Measurements from ENCODE around the gene TAF10.

TAF10 gene

GRCh38 chr11:6612213-6613041, at the start of gene TAF10:
Gene TAF10 (minus strand): TSS chr11:6612216. CDS start chr11:6612189, 27 bp downstream.
- DNase-seq, result peak; percentile 98

- DNase-seq, result no peak
Measured at GRCh38 chr11:6660712-6661111, 48.7 kb upstream of the TAF10 start.

- no peak for DNase-seq
Measured at GRCh38 chr11:6658647-6659046, 46.6 kb upstream of the TAF10 start.

- no peak for DNase-seq
Measured at GRCh38 chr11:6657346-6657745, 45.3 kb upstream of the TAF10 start.

GRCh38 chr11:6656936-6657335, 44.9 kb upstream of the TAF10 start:
- no peak for DNase-seq

- no peak for DNase-seq
Measured at GRCh38 chr11:6656584-6656915, 44.5 kb upstream of the TAF10 start.

GRCh38 chr11:6655790-6656583, 44.0 kb upstream of the TAF10 start, which contains the start of gene DCHS1:
Gene DCHS1 (minus strand): TSS chr11:6655809. CDS start chr11:6641613, 14,196 bp downstream.
- DNase-seq, result peak; percentile 62

- DNase-seq, result peak; percentile 61
Measured at GRCh38 chr11:6655020-6655789, 43.2 kb upstream of the TAF10 start.

GRCh38 chr11:6654281-6655019, 42.4 kb upstream of the TAF10 start:
- no peak for DNase-seq

GRCh38 chr11:6653656-6654055, 41.6 kb upstream of the TAF10 start:
- no peak for DNase-seq

GRCh38 chr11:6653097-6653496, 41.1 kb upstream of the TAF10 start:
- DNase-seq, result no peak

- DNase-seq, result no peak
Measured at GRCh38 chr11:6652182-6652581, 40.2 kb upstream of the TAF10 start.

GRCh38 chr11:6650980-6651379, 39.0 kb upstream of the TAF10 start:
- no peak for DNase-seq

- no peak for DNase-seq
Measured at GRCh38 chr11:6650104-6650503, 38.1 kb upstream of the TAF10 start.

GRCh38 chr11:6648501-6648900, 36.5 kb upstream of the TAF10 start:
- no peak for DNase-seq

GRCh38 chr11:6647836-6648235, 35.8 kb upstream of the TAF10 start:
- DNase-seq, result peak; percentile 4

- peak; percentile 52 for DNase-seq
Measured at GRCh38 chr11:6646918-6647679, 35.1 kb upstream of the TAF10 start.

- DNase-seq, result peak; percentile 33
Measured at GRCh38 chr11:6646576-6646917, 34.5 kb upstream of the TAF10 start.

GRCh38 chr11:6646071-6646470, 34.1 kb upstream of the TAF10 start:
- peak; percentile 61 for DNase-seq

- no peak for DNase-seq
Measured at GRCh38 chr11:6642957-6643356, 30.9 kb upstream of the TAF10 start.

- DNase-seq, result no peak
Measured at GRCh38 chr11:6640985-6641701, 29.1 kb upstream of the TAF10 start.

All from islet precursor cell (in vitro differentiated cells).